ENCODE results near the gene CCL22. TPM values are rescaled to one million over a fixed set of nuclear protein-coding genes. Genes with fewer than 3 reads are reported as not detected.
"Not testable (repeated sequence)": the region's sequence is repeated elsewhere in the genome, so short reads cannot be mapped to it uniquely, and the experiment has no call there.

Gene CCL22
- total RNA-seq, 1 experiment from 2014 or later: not detected

- DNase-seq (ENCODE audit: low read depth): no peak
Measured at GRCh38 chr16:57391300-57391699, 32.7 kb downstream of the CCL22 start.

- DNase-seq (ENCODE audit: low read depth): no peak
Measured at GRCh38 chr16:57391708-57392107, 33.1 kb downstream of the CCL22 start.

GRCh38 chr16:57392694-57393093, 34.1 kb downstream of the CCL22 start:
- no peak for DNase-seq (ENCODE audit: low read depth)

- no peak for DNase-seq (ENCODE audit: low read depth)
Measured at GRCh38 chr16:57394444-57394843, 35.9 kb downstream of the CCL22 start.

GRCh38 chr16:57395026-57395425, 36.4 kb downstream of the CCL22 start:
- DNase-seq (ENCODE audit: low read depth): no peak

GRCh38 chr16:57396786-57397185, 38.2 kb downstream of the CCL22 start:
- DNase-seq (ENCODE audit: low read depth): no peak

GRCh38 chr16:57397493-57397892, 38.9 kb downstream of the CCL22 start:
- not testable (repeated sequence) for DNase-seq (ENCODE audit: low read depth)

GRCh38 chr16:57401943-57402640, 43.5 kb downstream of the CCL22 start:
- DNase-seq (ENCODE audit: low read depth): no peak

- DNase-seq (ENCODE audit: low read depth): no peak
Measured at GRCh38 chr16:57403965-57404817, 45.6 kb downstream of the CCL22 start, which contains the start of gene CCL17. Gene CCL17, plus strand, starts transcription at chr16:57404767. Its CDS starts 9,166 bp downstream, at chr16:57413933.

GRCh38 chr16:57405097-57405496, 46.5 kb downstream of the CCL22 start:
- DNase-seq (ENCODE audit: low read depth): no peak

GRCh38 chr16:57406881-57407280, 48.3 kb downstream of the CCL22 start:
- no peak for DNase-seq (ENCODE audit: low read depth)

- no peak for DNase-seq (ENCODE audit: low read depth)
Measured at GRCh38 chr16:57407521-57408353, 49.2 kb downstream of the CCL22 start.

GRCh38 chr16:57409065-57409464, 50.5 kb downstream of the CCL22 start:
- DNase-seq (ENCODE audit: low read depth): no peak

- DNase-seq (ENCODE audit: low read depth): no peak
Measured at GRCh38 chr16:57409870-57410587, 51.4 kb downstream of the CCL22 start.

- no peak for DNase-seq (ENCODE audit: low read depth)
Measured at GRCh38 chr16:57411362-57411976, 52.9 kb downstream of the CCL22 start.

- no peak for DNase-seq (ENCODE audit: low read depth)
Measured at GRCh38 chr16:57412584-57412983, 54.0 kb downstream of the CCL22 start.

GRCh38 chr16:57413301-57413730, 54.7 kb downstream of the CCL22 start:
- no peak for DNase-seq (ENCODE audit: low read depth)

GRCh38 chr16:57413733-57414132, 55.1 kb downstream of the CCL22 start:
- no peak for DNase-seq (ENCODE audit: low read depth)
